Eye (tissue), 1 donor: ENCODE measurements around the gene SERPINB4.
"Not testable (repeated sequence)": the region's sequence is repeated elsewhere in the genome, so short reads cannot be mapped to it uniquely, and the experiment has no call there.

ENCODE experiments used
- DNase-seq: peaks from one replicate; pipeline ENCODE4 v3.0.0-alpha.2; 2015

SERPINB4 gene

GRCh38 chr18:63644142-63644541, at the start of gene SERPINB4:
Gene SERPINB4, minus strand, starts transcription at chr18:63644256. Its CDS starts 679 bp downstream, at chr18:63643577.
- not testable (repeated sequence) for DNase-seq

- DNase-seq, result no peak
These were observed 45.0 kb upstream of the SERPINB4 start for GRCh38 chr18:63689064-63689463.

GRCh38 chr18:63686871-63687270, 42.8 kb upstream of the SERPINB4 start:
- DNase-seq, result no peak

GRCh38 chr18:63684718-63685117, 40.7 kb upstream of the SERPINB4 start:
- DNase-seq, result no peak

GRCh38 chr18:63683890-63684289, 39.8 kb upstream of the SERPINB4 start:
- DNase-seq, result no peak

- DNase-seq, result peak; percentile 25
These were observed 39.1 kb upstream of the SERPINB4 start for GRCh38 chr18:63683152-63683551.

GRCh38 chr18:63681449-63682340, 37.6 kb upstream of the SERPINB4 start:
- DNase-seq, result no peak

- no peak for DNase-seq
These were observed 36.0 kb upstream of the SERPINB4 start for GRCh38 chr18:63679820-63680606.

GRCh38 chr18:63677500-63678225, 33.6 kb upstream of the SERPINB4 start:
- DNase-seq, result no peak

GRCh38 chr18:63676526-63677323, 32.7 kb upstream of the SERPINB4 start:
- DNase-seq, result no peak

- no peak for DNase-seq
These were observed 20.5 kb upstream of the SERPINB4 start for GRCh38 chr18:63664571-63664970.

- DNase-seq, result not testable (repeated sequence)
These were observed 17.7 kb upstream of the SERPINB4 start, which contains the start of gene SERPINB3 for GRCh38 chr18:63661750-63662149. Gene SERPINB3, minus strand, starts transcription at chr18:63661893. Its CDS starts 677 bp downstream, at chr18:63661216.

GRCh38 chr18:63658920-63659319, 14.9 kb upstream of the SERPINB4 start:
- DNase-seq, result not testable (repeated sequence)

- DNase-seq, result not testable (repeated sequence)
These were observed 6.2 kb upstream of the SERPINB4 start for GRCh38 chr18:63650271-63650670.

GRCh38 chr18:63648241-63648640, 4.2 kb upstream of the SERPINB4 start:
- DNase-seq, result no peak

- DNase-seq, result no peak
These were observed 2.9 kb upstream of the SERPINB4 start for GRCh38 chr18:63646936-63647335.

GRCh38 chr18:63644694-63645093, 638 bp upstream of the SERPINB4 start:
- DNase-seq, result not testable (repeated sequence)

- DNase-seq, result not testable (repeated sequence)
These were observed 1.2 kb downstream of the SERPINB4 start for GRCh38 chr18:63642668-63643356.

GRCh38 chr18:63641157-63641680, 2.8 kb downstream of the SERPINB4 start:
- DNase-seq, result not testable (repeated sequence)

GRCh38 chr18:63637703-63638102, 6.4 kb downstream of the SERPINB4 start:
- no peak for DNase-seq

GRCh38 chr18:63627819-63628218, 16.2 kb downstream of the SERPINB4 start:
- no peak for DNase-seq
